ENCODE data around the gene PRR20G. TPM values are rescaled to one million over a fixed set of nuclear protein-coding genes. Genes with fewer than 3 reads are reported as not detected.

The PRR20G gene
- total RNA-seq, 1 donor from 2014 or later, result not detected

DNA sequence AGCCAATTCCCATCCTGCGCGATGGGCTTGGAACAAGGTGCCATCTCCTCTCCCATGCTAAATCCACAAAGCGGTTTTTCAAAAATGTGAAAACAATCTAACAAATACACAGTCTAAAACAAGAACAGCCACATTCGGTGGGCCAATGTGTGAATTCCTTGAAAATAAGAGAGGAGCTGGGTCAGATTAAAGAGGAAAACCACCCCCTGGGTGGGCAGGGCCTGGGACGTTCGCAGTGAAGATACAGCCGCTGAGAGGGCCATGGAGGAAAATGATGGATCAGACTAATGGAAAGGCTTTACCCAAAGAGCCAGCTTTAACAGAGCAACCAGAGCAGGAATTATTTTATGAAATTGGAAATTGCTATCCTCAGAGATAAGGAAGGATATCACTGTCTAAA is 27.4 kb downstream of the PRR20G start:
- Histone ChIP-seq H3K9me3 (ENCODE audit: control insufficient read depth in 3 of 3, low read length in 3 of 3) (no peaks in the 10 kb centered on the region), H3K4me1 (ENCODE audit: control insufficient read depth in 3 of 3, insufficient read depth in 3 of 3, low read length in 3 of 3) (peaks cover 2 to 3% (median 3%) of the 10 kb centered on the region in 3 donors), H3K4me3 (ENCODE audit: low read length in 3 of 3) (no peak overlapping the region), H3K9ac (ENCODE audit: low read depth in 1 of 3, low read length in 3 of 3) (no peak overlapping the region), H3K27ac (ENCODE audit: low read depth, low read length) (no peak overlapping the region), H3K36me3 (ENCODE audit: control insufficient read depth in 3 of 3, insufficient read depth in 3 of 3, low read length in 3 of 3) (no peaks in the 10 kb centered on the region), H3K27me3 (ENCODE audit: control insufficient read depth in 3 of 3, insufficient read depth in 3 of 3, low read length in 3 of 3) (peaks cover 5 to 11% (median 6%) of the 10 kb centered on the region in 3 donors)

DNA sequence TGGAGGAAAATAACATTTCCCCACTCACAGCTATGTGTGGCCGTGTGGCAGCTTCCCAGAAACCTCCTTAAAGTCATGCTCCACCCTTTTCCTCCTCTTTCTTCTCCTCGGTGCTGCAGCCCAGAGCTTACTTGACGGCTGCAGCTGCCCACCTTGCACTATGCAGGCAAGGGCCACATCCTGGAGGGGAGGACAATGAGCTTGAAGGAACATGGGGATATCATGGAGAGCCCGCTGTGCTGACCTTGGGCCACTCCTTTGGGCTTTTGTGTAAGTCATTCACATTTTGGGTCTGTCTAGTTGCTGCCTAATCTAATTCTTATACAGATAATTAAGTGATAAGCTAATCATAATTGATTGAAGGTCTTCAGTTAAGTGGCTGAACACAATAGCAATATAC is 28.0 kb downstream of the PRR20G start:
- Histone ChIP-seq H3K9me3 (ENCODE audit: control insufficient read depth in 3 of 3, low read length in 3 of 3) (no peaks in the 10 kb centered on the region), H3K27me3 (ENCODE audit: control insufficient read depth in 3 of 3, insufficient read depth in 3 of 3, low read length in 3 of 3) (peaks cover 0 to 6% (median 1%) of the 10 kb centered on the region in 3 donors), H3K4me1 (ENCODE audit: control insufficient read depth in 3 of 3, insufficient read depth in 3 of 3, low read length in 3 of 3) (peaks cover 2 to 3% (median 3%) of the 10 kb centered on the region in 3 donors), H3K27ac (ENCODE audit: low read depth, low read length) (no peak overlapping the region), H3K4me3 (ENCODE audit: low read length in 3 of 3) (no peak overlapping the region), H3K36me3 (ENCODE audit: control insufficient read depth in 3 of 3, insufficient read depth in 3 of 3, low read length in 3 of 3) (no peaks in the 10 kb centered on the region), H3K9ac (ENCODE audit: low read depth in 1 of 3, low read length in 3 of 3) (no peak overlapping the region)

DNA sequence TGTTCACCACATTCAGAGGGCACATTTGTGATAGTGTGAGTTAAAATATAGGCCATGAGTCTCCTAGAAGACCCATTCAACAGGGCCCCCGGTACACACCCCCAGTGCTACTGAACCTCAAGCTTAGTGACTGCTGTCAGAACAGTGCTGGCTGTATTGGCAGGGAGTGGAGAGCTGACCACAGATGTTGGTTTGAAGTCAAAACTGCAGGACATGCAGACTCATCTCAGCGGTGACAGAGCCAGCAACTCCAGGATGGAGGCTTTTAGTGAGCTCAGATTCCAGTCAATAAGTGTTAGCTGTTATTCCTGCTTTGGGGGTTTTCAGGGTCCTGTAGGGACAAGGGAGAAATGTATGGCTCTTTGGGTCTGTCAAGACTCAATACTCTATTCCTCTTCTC is 29.1 kb downstream of the PRR20G start:
- no peak overlapping the region for H3K4me3 ChIP-seq (ENCODE audit: low read length in 3 of 3)
- no peaks in the 10 kb centered on the region for H3K36me3 ChIP-seq (ENCODE audit: control insufficient read depth in 3 of 3, insufficient read depth in 3 of 3, low read length in 3 of 3)
- H3K9me3 ChIP-seq (ENCODE audit: control insufficient read depth in 3 of 3, low read length in 3 of 3), result no peaks in the 10 kb centered on the region
- peaks cover 0 to 2% (median 0%) of the 10 kb centered on the region in 3 donors for H3K27me3 ChIP-seq (ENCODE audit: control insufficient read depth in 3 of 3, insufficient read depth in 3 of 3, low read length in 3 of 3)
- no peak overlapping the region for H3K9ac ChIP-seq (ENCODE audit: low read depth in 1 of 3, low read length in 3 of 3)
- peaks cover 2 to 3% (median 3%) of the 10 kb centered on the region in 3 donors for H3K4me1 ChIP-seq (ENCODE audit: control insufficient read depth in 3 of 3, insufficient read depth in 3 of 3, low read length in 3 of 3)
- H3K27ac ChIP-seq (ENCODE audit: low read depth, low read length), result no peak overlapping the region

DNA sequence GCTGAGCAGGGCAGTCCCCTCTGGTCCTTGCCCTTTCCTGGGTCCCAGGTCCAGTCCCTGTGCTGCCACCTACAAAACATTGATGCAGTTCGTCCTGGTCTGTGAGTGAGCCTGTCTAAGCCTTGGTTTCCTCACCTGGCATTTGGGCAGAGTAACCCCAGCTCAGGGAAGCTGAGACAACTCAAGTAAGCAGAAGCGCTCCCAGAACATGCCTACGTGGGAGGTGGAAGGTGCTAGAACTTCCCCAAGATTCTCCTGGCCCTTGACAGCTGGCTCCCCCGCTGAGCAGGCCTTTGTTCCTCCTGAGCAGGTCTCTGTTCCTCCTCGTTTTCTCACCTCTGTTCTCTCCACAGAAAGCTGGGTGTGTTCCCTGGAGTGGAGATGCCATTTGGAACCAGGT is 30.5 kb downstream of the PRR20G start:
- H3K4me1 ChIP-seq (ENCODE audit: control insufficient read depth in 3 of 3, insufficient read depth in 3 of 3, low read length in 3 of 3), result peaks cover 2 to 3% (median 3%) of the 10 kb centered on the region in 3 donors

DNA sequence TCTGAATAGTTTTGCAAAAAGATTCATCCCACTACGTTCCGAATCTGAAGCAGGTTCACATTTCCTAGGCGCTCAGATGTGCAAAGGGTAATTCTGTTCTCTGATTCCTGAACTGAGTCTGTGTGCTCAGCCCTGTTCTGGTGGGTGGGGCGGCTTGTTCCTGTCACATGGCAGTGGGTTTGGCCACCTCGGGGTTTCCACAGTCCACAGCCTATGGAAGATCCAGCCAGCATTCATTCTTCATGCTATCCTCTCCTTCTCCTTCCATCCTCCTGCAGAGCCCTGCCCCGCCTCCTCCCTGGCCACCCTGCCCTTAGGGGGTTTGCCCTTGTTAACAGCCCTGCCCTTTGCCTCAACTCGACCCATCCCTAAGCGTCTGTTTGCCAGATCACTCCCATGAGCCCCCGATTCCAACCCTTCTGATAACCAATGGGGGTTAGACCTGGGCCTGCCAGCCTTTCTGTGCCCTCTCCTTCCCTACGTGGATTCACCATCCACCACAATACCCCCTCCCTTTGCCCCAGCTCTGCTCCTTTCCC is 31.0 kb downstream of the PRR20G start:
- no peak overlapping the region for H3K27ac ChIP-seq (ENCODE audit: low read depth, low read length)
- H3K4me3 ChIP-seq (ENCODE audit: low read length in 3 of 3), result no peak overlapping the region
- no peaks in the 10 kb centered on the region for H3K9me3 ChIP-seq (ENCODE audit: control insufficient read depth in 3 of 3, low read length in 3 of 3)
- peaks cover 2 to 4% (median 3%) of the 10 kb centered on the region in 3 donors for H3K27me3 ChIP-seq (ENCODE audit: control insufficient read depth in 3 of 3, insufficient read depth in 3 of 3, low read length in 3 of 3)
- no peak overlapping the region for H3K9ac ChIP-seq (ENCODE audit: low read depth in 1 of 3, low read length in 3 of 3)
- H3K4me1 ChIP-seq (ENCODE audit: control insufficient read depth in 3 of 3, insufficient read depth in 3 of 3, low read length in 3 of 3), result peaks cover 2 to 3% (median 3%) of the 10 kb centered on the region in 3 donors
- H3K36me3 ChIP-seq (ENCODE audit: control insufficient read depth in 3 of 3, insufficient read depth in 3 of 3, low read length in 3 of 3), result no peaks in the 10 kb centered on the region

More for the DNA sequence above, 30.5 kb downstream of the PRR20G start:
- H3K9ac ChIP-seq (ENCODE audit: low read depth in 1 of 3, low read length in 3 of 3), result no peak overlapping the region
- peaks cover 2 to 3% (median 3%) of the 10 kb centered on the region in 3 donors for H3K27me3 ChIP-seq (ENCODE audit: control insufficient read depth in 3 of 3, insufficient read depth in 3 of 3, low read length in 3 of 3)
- no peaks in the 10 kb centered on the region for H3K36me3 ChIP-seq (ENCODE audit: control insufficient read depth in 3 of 3, insufficient read depth in 3 of 3, low read length in 3 of 3)
- H3K4me3 ChIP-seq (ENCODE audit: low read length in 3 of 3), result no peak overlapping the region
- H3K27ac ChIP-seq (ENCODE audit: low read depth, low read length), result no peak overlapping the region
- H3K9me3 ChIP-seq (ENCODE audit: control insufficient read depth in 3 of 3, low read length in 3 of 3), result no peaks in the 10 kb centered on the region

DNA sequence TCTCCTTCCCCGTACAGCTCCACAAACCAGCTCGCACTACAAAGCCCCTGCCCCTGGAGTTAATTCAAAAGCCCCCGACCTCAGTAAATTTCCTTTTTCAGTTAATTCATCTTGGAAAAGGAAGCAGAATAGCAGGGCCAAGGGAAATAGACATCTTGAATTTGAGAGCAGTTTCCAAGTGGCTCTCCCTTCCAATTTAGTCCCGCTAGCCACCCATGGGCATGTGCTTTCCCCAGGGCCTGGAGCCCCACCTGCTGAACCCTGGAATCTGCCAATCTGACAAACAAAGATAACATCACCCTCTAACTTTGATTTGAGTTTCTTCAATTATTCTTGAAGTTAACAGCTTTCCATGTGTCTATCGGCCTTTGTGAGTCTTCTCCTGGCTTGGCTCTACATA is 31.7 kb downstream of the PRR20G start:
- no peak overlapping the region for H3K9ac ChIP-seq (ENCODE audit: low read depth in 1 of 3, low read length in 3 of 3)
- H3K4me3 ChIP-seq (ENCODE audit: low read length in 3 of 3), result no peak overlapping the region
- H3K27me3 ChIP-seq (ENCODE audit: control insufficient read depth in 3 of 3, insufficient read depth in 3 of 3, low read length in 3 of 3), result peaks cover 2 to 4% (median 3%) of the 10 kb centered on the region in 3 donors
- no peaks in the 10 kb centered on the region for H3K36me3 ChIP-seq (ENCODE audit: control insufficient read depth in 3 of 3, insufficient read depth in 3 of 3, low read length in 3 of 3)
- H3K9me3 ChIP-seq (ENCODE audit: control insufficient read depth in 3 of 3, low read length in 3 of 3), result no peaks in the 10 kb centered on the region
- H3K4me1 ChIP-seq (ENCODE audit: control insufficient read depth in 3 of 3, insufficient read depth in 3 of 3, low read length in 3 of 3), result peaks cover 2 to 3% (median 3%) of the 10 kb centered on the region in 3 donors
- H3K27ac ChIP-seq (ENCODE audit: low read depth, low read length), result no peak overlapping the region

DNA sequence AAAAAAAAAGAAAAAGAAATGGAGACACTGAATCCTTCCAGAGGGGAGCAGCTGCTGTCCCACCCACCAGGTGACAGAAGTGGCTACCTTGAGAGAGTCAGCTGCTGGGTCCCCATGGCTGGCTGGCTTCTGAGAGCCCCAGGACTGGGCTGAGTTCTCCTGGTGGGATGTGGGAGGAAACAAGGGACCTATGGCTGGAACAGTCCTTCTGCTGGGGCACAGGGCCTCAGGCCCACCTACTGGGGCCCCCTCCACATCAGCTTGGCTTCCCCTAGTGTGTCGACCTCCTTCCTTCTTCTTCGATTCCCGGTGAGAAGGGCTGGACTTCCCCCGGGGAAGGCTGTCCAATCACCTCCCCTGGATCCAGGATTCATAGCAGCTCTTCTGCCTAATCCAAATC is 32.3 kb downstream of the PRR20G start:
- Histone ChIP-seq H3K27ac (ENCODE audit: low read depth, low read length) (no peak overlapping the region), H3K4me1 (ENCODE audit: control insufficient read depth in 3 of 3, insufficient read depth in 3 of 3, low read length in 3 of 3) (peaks cover 2 to 3% (median 3%) of the 10 kb centered on the region in 3 donors), H3K9ac (ENCODE audit: low read depth in 1 of 3, low read length in 3 of 3) (no peak overlapping the region), H3K27me3 (ENCODE audit: control insufficient read depth in 3 of 3, insufficient read depth in 3 of 3, low read length in 3 of 3) (peaks cover 2 to 4% (median 3%) of the 10 kb centered on the region in 3 donors), H3K9me3 (ENCODE audit: control insufficient read depth in 3 of 3, low read length in 3 of 3) (no peaks in the 10 kb centered on the region), H3K4me3 (ENCODE audit: low read length in 3 of 3) (no peak overlapping the region), H3K36me3 (ENCODE audit: control insufficient read depth in 3 of 3, insufficient read depth in 3 of 3, low read length in 3 of 3) (no peaks in the 10 kb centered on the region)

DNA sequence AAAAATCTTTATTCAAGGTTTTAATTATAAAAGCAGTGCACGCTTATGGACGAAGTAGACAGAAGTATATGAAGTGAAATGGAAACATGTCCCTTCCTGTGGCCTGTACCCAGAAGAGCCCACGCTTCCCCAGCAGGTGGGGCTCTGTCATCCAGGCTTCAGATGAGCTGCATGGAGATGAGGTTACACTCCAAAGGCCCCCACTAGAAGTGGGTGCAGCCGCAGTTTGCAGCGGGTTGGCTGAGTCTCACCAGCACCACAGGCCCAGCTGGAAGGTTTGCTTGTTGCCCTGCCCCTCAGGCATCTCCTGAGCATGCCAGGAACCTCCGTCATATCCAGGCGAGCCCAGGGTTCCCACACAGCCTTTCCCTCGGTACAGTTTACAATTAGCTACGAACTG is 33.1 kb downstream of the PRR20G start:
- H3K4me3 ChIP-seq (ENCODE audit: low read length in 3 of 3), result no peak overlapping the region
- no peaks in the 10 kb centered on the region for H3K9me3 ChIP-seq (ENCODE audit: control insufficient read depth in 3 of 3, low read length in 3 of 3)
- H3K4me1 ChIP-seq (ENCODE audit: control insufficient read depth in 3 of 3, insufficient read depth in 3 of 3, low read length in 3 of 3), result peaks cover 2 to 3% (median 3%) of the 10 kb centered on the region in 3 donors
- peaks cover 2 to 4% (median 3%) of the 10 kb centered on the region in 3 donors for H3K27me3 ChIP-seq (ENCODE audit: control insufficient read depth in 3 of 3, insufficient read depth in 3 of 3, low read length in 3 of 3)
- no peaks in the 10 kb centered on the region for H3K36me3 ChIP-seq (ENCODE audit: control insufficient read depth in 3 of 3, insufficient read depth in 3 of 3, low read length in 3 of 3)
- H3K9ac ChIP-seq (ENCODE audit: low read depth in 1 of 3, low read length in 3 of 3), result no peak overlapping the region
- H3K27ac ChIP-seq (ENCODE audit: low read depth, low read length), result no peak overlapping the region

DNA sequence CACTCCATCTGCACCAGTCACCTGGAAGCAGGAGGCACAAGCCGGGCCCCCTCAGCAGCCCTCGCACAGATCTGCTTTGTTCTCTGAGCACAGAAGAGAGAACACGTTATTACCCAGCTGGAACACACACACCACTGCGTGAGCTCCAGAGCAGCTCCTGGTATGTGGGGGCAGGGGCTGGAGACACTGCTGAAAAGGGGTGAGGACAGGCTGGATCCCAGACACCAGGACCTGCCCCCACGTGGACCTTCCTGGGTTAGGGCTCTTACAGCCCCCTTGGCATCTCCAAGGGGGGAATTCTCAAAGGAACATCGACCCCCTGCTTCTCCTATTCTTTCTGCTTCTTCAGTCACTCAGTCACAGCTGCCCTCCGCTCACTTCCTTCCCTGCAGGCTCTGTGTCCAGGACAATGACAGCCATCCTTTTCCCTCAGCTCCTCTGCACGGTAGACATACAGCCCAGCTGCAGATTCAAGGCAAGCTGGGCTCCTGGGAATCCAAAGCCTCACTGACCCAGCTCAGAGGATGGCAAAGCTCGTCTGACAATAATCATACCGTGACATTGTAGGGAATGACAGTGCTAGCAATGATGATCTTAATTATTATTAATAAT is 33.7 kb downstream of the PRR20G start:
- Histone ChIP-seq H3K4me3 (ENCODE audit: low read length in 3 of 3) (no peak overlapping the region), H3K4me1 (ENCODE audit: control insufficient read depth in 3 of 3, insufficient read depth in 3 of 3, low read length in 3 of 3) (peaks cover 0 to 3% (median 2%) of the 10 kb centered on the region in 3 donors), H3K27me3 (ENCODE audit: control insufficient read depth in 3 of 3, insufficient read depth in 3 of 3, low read length in 3 of 3) (peaks cover 2 to 4% (median 3%) of the 10 kb centered on the region in 3 donors), H3K27ac (ENCODE audit: low read depth, low read length) (no peak overlapping the region), H3K9me3 (ENCODE audit: control insufficient read depth in 3 of 3, low read length in 3 of 3) (no peaks in the 10 kb centered on the region), H3K36me3 (ENCODE audit: control insufficient read depth in 3 of 3, insufficient read depth in 3 of 3, low read length in 3 of 3) (no peaks in the 10 kb centered on the region), H3K9ac (ENCODE audit: low read depth in 1 of 3, low read length in 3 of 3) (no peak overlapping the region)

DNA sequence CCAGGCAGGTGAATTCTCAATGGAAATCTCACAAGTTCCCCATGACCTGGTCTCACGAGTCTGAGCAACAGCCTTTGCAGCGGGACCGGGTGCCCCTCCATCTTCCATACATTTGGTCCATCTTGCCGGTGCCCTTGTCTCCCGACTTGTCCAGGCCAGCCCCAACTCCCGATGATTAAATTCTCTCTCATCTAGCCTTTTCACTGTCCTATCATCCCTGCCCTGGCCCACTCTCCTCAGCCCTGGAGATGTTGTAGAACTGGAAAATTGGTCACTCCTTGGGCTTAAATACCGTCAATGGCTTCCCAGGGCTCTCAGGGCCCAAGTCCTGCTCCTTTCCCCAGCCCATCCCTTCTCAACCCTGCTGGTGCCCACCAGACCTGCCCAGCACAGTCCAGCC is 34.4 kb downstream of the PRR20G start:
- H3K36me3 ChIP-seq (ENCODE audit: control insufficient read depth in 3 of 3, insufficient read depth in 3 of 3, low read length in 3 of 3), result no peaks in the 10 kb centered on the region
- no peak overlapping the region for H3K27ac ChIP-seq (ENCODE audit: low read depth, low read length)
- H3K4me3 ChIP-seq (ENCODE audit: low read length in 3 of 3), result no peak overlapping the region
- H3K9ac ChIP-seq (ENCODE audit: low read depth in 1 of 3, low read length in 3 of 3), result no peak overlapping the region
- H3K4me1 ChIP-seq (ENCODE audit: control insufficient read depth in 3 of 3, insufficient read depth in 3 of 3, low read length in 3 of 3), result no peaks in the 10 kb centered on the region
- H3K9me3 ChIP-seq (ENCODE audit: control insufficient read depth in 3 of 3, low read length in 3 of 3), result no peaks in the 10 kb centered on the region
- peaks cover 2 to 4% (median 3%) of the 10 kb centered on the region in 3 donors for H3K27me3 ChIP-seq (ENCODE audit: control insufficient read depth in 3 of 3, insufficient read depth in 3 of 3, low read length in 3 of 3)

Measured in skeletal muscle tissue (tissue), 4 donors.